Measurements from ENCODE around the gene CCDC127. TPM values are rescaled to one million over a fixed set of nuclear protein-coding genes. Genes with fewer than 3 reads are reported as not detected.
"Not testable (repeated sequence)": the region's sequence is repeated elsewhere in the genome, so short reads cannot be mapped to it uniquely, and the experiment has no call there.

The CCDC127 gene
- total RNA-seq, 4 donors from 2014 or later: 0.97 to 4.2 (median 1.9) TPM

- H3K4me3 ChIP-seq: no peak overlapping the region
- no peaks in the 10 kb centered on the region for H3K4me1 ChIP-seq
- no peaks in the 10 kb centered on the region for H3K27me3 ChIP-seq
- peaks cover 11 to 100% (median 23%) of the 10 kb centered on the region in 3 donors for H3K36me3 ChIP-seq
- no peak for TF ChIP-seq POLR2A (IDR thresholded peaks at IDR 0.05)
- TF ChIP-seq CTCF (IDR thresholded peaks at IDR 0.05): no peak
- intact Hi-C loops (cut with DNase I): no loop called here
- 97% methylated on average over 5 to 12 of the region's 14 CpGs for WGBS, 2 donors
- no peak for DNase-seq
- H3K9me3 ChIP-seq: no peaks in the 10 kb centered on the region
- no peak overlapping the region for H3K27ac ChIP-seq
These were observed 12.8 kb upstream of the CCDC127 start for GRCh38 chr5:230711-231110.

GRCh38 chr5:228886-229285 is 10.9 kb upstream of the CCDC127 start:
- Histone ChIP-seq H3K4me3 (no peak overlapping the region), H3K27ac (no peak overlapping the region), H3K4me1 (no peaks in the 10 kb centered on the region), H3K9me3 (no peaks in the 10 kb centered on the region), H3K27me3 (no peaks in the 10 kb centered on the region), H3K36me3 (peaks cover 22 to 100% (median 30%) of the 10 kb centered on the region in 3 donors)
- intact Hi-C loops (cut with DNase I): no loop called here
- no peak for DNase-seq
- WGBS, 2 donors: 81 to 95% methylated on average over 3 of the region's 3 CpGs
- TF ChIP-seq CTCF (IDR thresholded peaks at IDR 0.05) (no peak), POLR2A (IDR thresholded peaks at IDR 0.05) (no peak)

DNA sequence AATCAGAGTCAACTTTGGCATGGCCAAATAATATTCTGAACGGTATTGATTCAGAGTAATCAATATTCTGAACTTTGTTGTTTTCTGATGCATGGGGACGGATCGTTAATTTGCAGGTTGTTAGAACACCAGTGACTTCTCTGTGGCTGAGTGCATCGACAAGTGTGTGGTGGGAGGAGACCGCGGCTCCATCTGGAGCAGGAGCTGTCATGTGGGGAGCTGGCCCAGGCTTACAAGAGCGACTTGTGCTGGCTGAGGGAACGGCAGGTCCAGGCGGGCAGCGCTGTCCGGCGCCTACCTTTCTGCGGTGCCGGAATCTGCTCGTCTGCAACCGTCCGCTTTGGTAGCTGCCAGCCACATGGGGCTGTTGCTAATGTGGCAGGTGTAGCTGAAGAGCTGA is 9.4 kb upstream of the CCDC127 start:
- H3K27me3 ChIP-seq; H3K27ac ChIP-seq; H3K4me3 ChIP-seq; H3K9me3 ChIP-seq; DNase-seq; intact Hi-C loops (cut with DNase I): not testable (repeated sequence)
- 94 to 98% methylated on average over 6 to 17 of the region's 17 CpGs for WGBS, 2 donors
- peaks cover 22 to 94% (median 30%) of the 10 kb centered on the region in 3 donors for H3K36me3 ChIP-seq
- peaks cover 0 to 10% (median 6%) of the 10 kb centered on the region in 3 donors for H3K4me1 ChIP-seq

- Histone ChIP-seq H3K4me3 (no peak overlapping the region), H3K9me3 (no peaks in the 10 kb centered on the region), H3K4me1 (peaks cover 0 to 29% (median 13%) of the 10 kb centered on the region in 3 donors), H3K27ac (no peak overlapping the region), H3K27me3 (no peaks in the 10 kb centered on the region), H3K36me3 (peaks cover 19 to 74% (median 25%) of the 10 kb centered on the region in 3 donors)
- 93 to 95% methylated on average over 8 to 13 of the region's 14 CpGs for WGBS, 2 donors
- TF ChIP-seq POLR2A (IDR thresholded peaks at IDR 0.05) (no peak), CTCF (IDR thresholded peaks at IDR 0.05) (no peak)
- intact Hi-C loops (cut with DNase I): no loop called here
- no peak for DNase-seq
These were observed 7.4 kb upstream of the CCDC127 start for GRCh38 chr5:225334-225733.

GRCh38 chr5:223791-224190 is 5.8 kb upstream of the CCDC127 start:
- Histone ChIP-seq H3K27me3 (no peaks in the 10 kb centered on the region), H3K9me3 (no peaks in the 10 kb centered on the region), H3K36me3 (peaks cover 18 to 58% (median 21%) of the 10 kb centered on the region in 3 donors), H3K4me1 (peaks cover 5 to 44% (median 22%) of the 10 kb centered on the region in 3 donors), H3K4me3 (no peak overlapping the region), H3K27ac (no peak overlapping the region)
- DNase-seq: no peak
- no peak for TF ChIP-seq POLR2A (IDR thresholded peaks at IDR 0.05)
- no peak for TF ChIP-seq CTCF (IDR thresholded peaks at IDR 0.05)
- intact Hi-C loops (cut with DNase I): no loop called here
- 75 to 81% methylated on average over 6 of the region's 6 CpGs for WGBS, 2 donors

DNA sequence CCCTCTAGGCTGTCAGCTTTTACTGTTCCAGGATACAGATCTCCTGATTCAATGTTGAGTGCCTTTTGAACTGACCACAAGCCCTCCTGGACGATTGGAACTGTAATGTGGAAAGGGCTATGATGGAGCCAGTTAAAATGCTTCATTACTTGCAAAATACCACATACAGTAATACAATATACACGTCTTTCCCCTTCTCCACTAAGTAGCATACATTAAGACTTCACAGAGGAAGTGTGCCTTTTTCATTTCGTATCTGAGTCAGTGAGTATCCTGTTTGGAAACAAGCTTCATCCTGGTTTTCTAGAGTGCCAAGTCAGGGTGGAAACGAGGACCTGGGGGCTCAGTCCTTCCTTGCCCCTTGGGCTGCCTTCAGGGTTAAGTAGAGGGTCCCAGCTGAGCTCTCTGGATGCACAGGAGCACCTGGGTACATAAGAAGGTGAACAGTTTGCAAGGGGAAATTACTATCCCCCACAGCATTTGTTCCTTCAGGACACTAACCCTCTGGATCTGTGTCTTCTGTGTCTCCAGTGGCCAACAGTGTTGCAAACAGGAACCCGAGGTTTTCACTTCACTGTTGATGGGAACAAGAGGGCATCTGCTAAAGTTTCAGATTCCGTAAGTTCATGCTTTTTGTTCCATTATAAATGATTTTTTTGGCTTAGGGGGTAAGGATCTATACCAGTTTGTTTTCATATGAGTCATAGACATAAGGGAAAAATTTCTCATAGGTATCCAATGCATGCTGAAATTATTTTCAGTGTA is 5.2 kb upstream of the CCDC127 start:
- peaks cover 18 to 52% (median 21%) of the 10 kb centered on the region in 3 donors for H3K36me3 ChIP-seq
- H3K4me3 ChIP-seq; intact Hi-C loops (cut with DNase I); DNase-seq; H3K9me3 ChIP-seq; H3K27ac ChIP-seq; H3K27me3 ChIP-seq: not testable (repeated sequence)
- H3K4me1 ChIP-seq: peaks cover 5 to 44% (median 22%) of the 10 kb centered on the region in 3 donors
- WGBS, 2 donors: 42 to 49% methylated on average over 6 of the region's 6 CpGs
